Measurements from ENCODE around the gene SSH2.

GRCh38 chr17:29776026-29776425 lies 154.0 kb downstream of the SSH2 start:
- TF ChIP-seq POLR2A (IDR thresholded peaks at IDR 0.05) (no peak), CTCF (IDR thresholded peaks at IDR 0.05) (no peak), EP300 (IDR thresholded peaks at IDR 0.05) (no peak), POLR2AphosphoS5 (IDR thresholded peaks at IDR 0.05) (no peak)
